ENCODE measurements around the gene IQCF6.
A peak's percentile ranks its signal among the peaks of the same experiment; 100 is the strongest.

Gene IQCF6

DNA sequence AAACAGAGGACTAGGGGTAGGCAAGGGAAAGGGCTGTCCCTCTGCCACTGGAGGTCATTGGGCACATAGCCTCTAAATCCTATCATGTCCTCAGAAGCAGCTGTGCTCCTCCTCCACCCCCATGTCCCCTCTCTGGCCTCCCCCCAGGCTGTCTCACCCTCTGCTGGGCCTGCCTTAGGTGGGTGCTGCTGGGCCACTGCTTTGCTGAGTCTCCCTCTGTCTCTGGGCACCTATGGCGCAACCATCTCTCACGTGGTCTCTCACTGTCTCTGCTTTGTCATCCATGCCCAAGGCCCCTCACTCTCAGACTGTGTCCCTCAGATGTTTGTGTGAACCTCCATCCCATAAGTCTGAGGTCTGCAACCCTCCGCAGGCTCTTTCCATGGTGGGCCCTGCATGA, 35.0 kb upstream of the IQCF6 start:
- TF ChIP-seq CTCF (IDR thresholded peaks at IDR 0.05; ENCODE audit: borderline replicate concordance, insufficient read depth, low read depth, low read length): no peak

GRCh38 chr3:51813539-51813938, 34.5 kb upstream of the IQCF6 start:
- H3K4me3 ChIP-seq (ENCODE audit: low read depth, low read length): no peak overlapping the region
- no peak for TF ChIP-seq CTCF (IDR thresholded peaks at IDR 0.05; ENCODE audit: borderline replicate concordance, insufficient read depth, low read depth, low read length)

More for the DNA sequence above, 35.0 kb upstream of the IQCF6 start:
- H3K4me3 ChIP-seq (ENCODE audit: low read depth, low read length): no peak overlapping the region

DNA sequence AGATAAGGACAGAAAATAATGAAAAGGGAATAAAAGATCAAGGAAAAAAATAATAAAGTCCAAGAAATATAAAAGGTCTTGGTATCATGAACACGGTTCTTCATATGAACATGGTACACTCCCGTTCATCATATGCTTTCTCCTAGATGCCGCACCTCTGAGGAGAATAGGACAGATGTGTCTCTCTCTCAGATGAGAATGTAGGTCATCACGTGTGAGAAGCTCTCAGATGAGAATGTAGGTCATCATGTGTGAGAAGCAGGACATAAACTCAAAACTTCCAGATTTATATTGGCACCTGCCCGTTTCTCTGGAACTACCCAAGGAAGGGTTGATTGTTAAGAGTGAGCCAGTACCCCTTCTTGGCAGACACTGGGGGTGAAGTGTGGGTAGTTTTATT, 29.9 kb upstream of the IQCF6 start:
- no peak overlapping the region for H3K4me3 ChIP-seq (ENCODE audit: low read depth, low read length)
- no peak for TF ChIP-seq CTCF (IDR thresholded peaks at IDR 0.05; ENCODE audit: borderline replicate concordance, insufficient read depth, low read depth, low read length)

DNA sequence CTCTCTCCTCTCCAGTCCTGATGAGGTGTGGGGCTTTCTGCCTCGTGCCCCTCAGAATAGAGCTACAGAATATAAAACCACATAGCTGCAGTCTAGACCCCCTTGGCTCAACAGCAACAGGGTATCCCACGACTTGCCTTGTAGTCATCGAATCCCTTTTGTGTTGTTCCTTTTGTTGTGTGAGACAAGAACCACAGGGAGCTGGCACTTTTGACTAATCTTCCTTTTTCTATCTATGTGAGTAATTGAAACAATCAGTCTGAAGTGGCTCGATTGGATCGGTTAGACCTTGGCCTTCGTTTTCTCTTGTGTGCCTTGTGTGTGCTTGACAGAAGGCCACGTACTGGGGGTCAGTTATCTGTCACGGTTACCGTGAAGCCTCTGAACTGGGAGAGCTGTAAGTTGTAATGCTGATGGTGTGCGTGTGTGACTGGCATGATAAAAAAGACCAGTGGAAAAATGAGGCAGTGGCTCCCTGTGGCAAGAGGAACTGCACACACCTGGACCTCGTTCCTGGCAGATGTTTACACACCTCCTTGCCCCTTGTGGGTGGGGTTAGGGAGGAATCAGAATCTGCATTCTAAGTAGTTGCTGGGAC, 23.2 kb upstream of the IQCF6 start:
- TF ChIP-seq CTCF (IDR thresholded peaks at IDR 0.05; ENCODE audit: borderline replicate concordance, insufficient read depth, low read depth, low read length): no peak
- H3K4me3 ChIP-seq (ENCODE audit: low read depth, low read length): no peak overlapping the region

GRCh38 chr3:51800750-51801125, 21.7 kb upstream of the IQCF6 start:
- no peak overlapping the region for H3K4me3 ChIP-seq (ENCODE audit: low read depth, low read length)
- no peak for TF ChIP-seq CTCF (IDR thresholded peaks at IDR 0.05; ENCODE audit: borderline replicate concordance, insufficient read depth, low read depth, low read length)

DNA sequence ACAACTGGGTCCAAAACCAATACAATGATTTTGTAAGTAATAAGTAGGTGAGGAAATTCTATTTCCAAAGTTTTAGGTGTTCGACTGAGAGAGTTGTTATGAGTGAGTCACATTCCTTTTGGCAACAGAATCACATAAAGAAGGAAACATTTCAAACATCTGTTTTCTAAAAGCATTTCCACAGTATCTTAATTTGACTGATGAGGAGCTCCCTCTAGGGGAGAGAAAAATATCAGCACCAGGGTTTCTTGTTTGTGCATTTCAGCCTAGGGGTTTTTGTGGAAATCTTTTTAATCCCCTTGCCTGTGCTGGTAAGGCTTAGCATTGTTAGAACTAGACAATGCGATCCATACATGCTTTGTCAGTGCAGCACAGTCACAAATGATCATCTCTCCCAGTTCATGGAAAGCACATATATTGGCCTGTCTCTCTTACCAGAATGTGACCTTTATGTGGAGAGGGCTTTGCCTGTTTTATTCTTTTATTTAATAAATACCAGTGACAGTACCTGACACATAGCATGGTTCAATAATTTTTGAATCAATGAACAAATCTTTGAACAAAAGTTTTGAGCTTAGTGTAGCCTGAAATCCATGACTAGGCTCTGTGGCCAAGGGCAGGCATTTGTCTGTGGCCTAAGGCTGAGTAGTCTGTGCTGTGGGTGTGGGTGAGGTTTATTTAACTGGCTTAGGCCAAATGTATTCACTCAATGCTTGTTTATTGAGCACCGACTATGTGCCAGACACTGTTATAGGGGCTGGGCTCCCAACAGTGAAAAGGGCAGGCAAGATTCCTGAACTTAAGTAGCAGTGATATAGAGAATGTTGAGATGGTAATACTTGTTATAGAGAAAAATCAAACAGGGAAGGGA, 21.1 kb upstream of the IQCF6 start:
- no peak overlapping the region for H3K4me3 ChIP-seq (ENCODE audit: low read depth, low read length)
- TF ChIP-seq CTCF (IDR thresholded peaks at IDR 0.05; ENCODE audit: borderline replicate concordance, insufficient read depth, low read depth, low read length): peak; percentile 56; the same call in 1 of the 2 replicates

Measured in GM12875 (cell line).